Measurements from ENCODE around the gene TCERG1L.

The TCERG1L gene

GRCh38 chr10:131187274-131187673 lies 124.2 kb downstream of the TCERG1L start:
- DNase-seq (ENCODE audit: low read depth, low spot score), result no peak
- TF ChIP-seq CTCF (IDR thresholded peaks at IDR 0.05; ENCODE audit: insufficient read depth, low read length, missing control alignments), result no peak
- ChIA-PET POLR2A (no interaction called here), CTCF (no interaction called here)
- H3K4me3 ChIP-seq (ENCODE audit: low read depth, low read length), result no peak overlapping the region

GRCh38 chr10:131186547-131187253 lies 124.8 kb downstream of the TCERG1L start:
- H3K4me3 ChIP-seq (ENCODE audit: low read depth, low read length), result no peak overlapping the region
- no peak for DNase-seq (ENCODE audit: low read depth, low spot score)
- ChIA-PET CTCF (no interaction called here), POLR2A (no interaction called here)
- TF ChIP-seq CTCF (IDR thresholded peaks at IDR 0.05; ENCODE audit: insufficient read depth, low read length, missing control alignments), result no peak

DNA sequence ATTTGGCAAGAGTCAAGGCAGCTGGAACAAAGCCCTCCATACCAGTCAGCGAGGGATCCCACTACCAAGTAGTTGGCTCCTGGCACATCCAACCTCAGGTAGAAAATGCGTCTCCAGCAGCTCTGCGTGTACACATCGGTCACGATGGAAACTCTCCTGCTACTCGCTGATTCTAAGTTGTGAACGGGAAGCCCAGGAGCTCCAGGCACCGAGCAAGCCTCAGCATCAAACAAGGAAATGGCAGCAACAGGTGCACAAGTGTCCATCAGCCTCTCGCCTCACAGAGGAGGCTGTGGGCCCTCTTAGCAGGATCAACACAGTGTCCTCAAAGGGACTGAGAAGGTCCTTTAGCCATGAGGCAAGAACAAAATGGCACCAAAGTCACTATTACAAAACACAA lies 127.0 kb downstream of the TCERG1L start:
- H3K4me3 ChIP-seq (ENCODE audit: low read depth, low read length), result no peak overlapping the region
- POLR2A ChIA-PET, result no interaction called here
- no peak for TF ChIP-seq CTCF (IDR thresholded peaks at IDR 0.05; ENCODE audit: insufficient read depth, low read length, missing control alignments)
- CTCF ChIA-PET, result no interaction called here
- no peak for DNase-seq (ENCODE audit: low read depth, low spot score)

GRCh38 chr10:131183546-131184045 lies 127.9 kb downstream of the TCERG1L start:
- ChIA-PET CTCF (no interaction called here), POLR2A (no interaction called here)
- TF ChIP-seq CTCF (IDR thresholded peaks at IDR 0.05; ENCODE audit: insufficient read depth, low read length, missing control alignments), result no peak
- no peak overlapping the region for H3K4me3 ChIP-seq (ENCODE audit: low read depth, low read length)
- no peak for DNase-seq (ENCODE audit: low read depth, low spot score)

DNA sequence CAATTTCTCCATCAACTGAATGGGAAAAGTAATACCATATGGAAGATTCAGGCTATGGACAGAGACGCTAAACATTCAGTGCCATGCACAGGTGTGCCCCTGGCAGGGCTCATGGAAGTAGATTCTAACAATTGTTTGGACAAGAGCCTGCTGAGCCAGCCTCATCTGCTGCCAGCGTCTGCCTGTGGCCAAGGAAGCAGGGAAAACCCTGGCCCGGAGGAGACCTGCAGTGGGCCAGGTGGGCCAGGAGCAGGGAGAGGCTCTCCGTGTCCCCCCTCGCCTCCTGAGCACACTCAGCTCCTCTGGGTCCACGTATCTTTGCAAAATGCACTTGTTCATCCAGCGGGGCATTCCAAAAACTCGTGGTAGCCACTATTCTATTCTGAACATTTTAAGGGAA lies 130.1 kb downstream of the TCERG1L start:
- DNase-seq (ENCODE audit: low read depth, low spot score), result no peak
- ChIA-PET POLR2A (no interaction called here), CTCF (no interaction called here)
- no peak overlapping the region for H3K4me3 ChIP-seq (ENCODE audit: low read depth, low read length)
- TF ChIP-seq CTCF (IDR thresholded peaks at IDR 0.05; ENCODE audit: insufficient read depth, low read length, missing control alignments), result no peak

GRCh38 chr10:131180740-131181415 lies 130.6 kb downstream of the TCERG1L start:
- ChIA-PET CTCF (no interaction called here), POLR2A (no interaction called here)
- DNase-seq (ENCODE audit: low read depth, low spot score), result no peak
- H3K4me3 ChIP-seq (ENCODE audit: low read depth, low read length), result no peak overlapping the region
- no peak for TF ChIP-seq CTCF (IDR thresholded peaks at IDR 0.05; ENCODE audit: insufficient read depth, low read length, missing control alignments)

All from AG04449 (cell line).